Right forelimb (tissue), 1 donor: ENCODE measurements around the gene SKIC8.

ENCODE experiments used
- DNase-seq: peaks from one replicate; pipeline ENCODE4 v3.0.0-alpha.2; 2018

The SKIC8 gene

GRCh38 chr15:78321041-78321570 is 21.7 kb upstream of the SKIC8 start:
- no peak for DNase-seq

- DNase-seq, result no peak
Measured at GRCh38 chr15:78320183-78320582, 20.8 kb upstream of the SKIC8 start.

GRCh38 chr15:78319588-78319987 is 20.2 kb upstream of the SKIC8 start:
- no peak for DNase-seq

DNA sequence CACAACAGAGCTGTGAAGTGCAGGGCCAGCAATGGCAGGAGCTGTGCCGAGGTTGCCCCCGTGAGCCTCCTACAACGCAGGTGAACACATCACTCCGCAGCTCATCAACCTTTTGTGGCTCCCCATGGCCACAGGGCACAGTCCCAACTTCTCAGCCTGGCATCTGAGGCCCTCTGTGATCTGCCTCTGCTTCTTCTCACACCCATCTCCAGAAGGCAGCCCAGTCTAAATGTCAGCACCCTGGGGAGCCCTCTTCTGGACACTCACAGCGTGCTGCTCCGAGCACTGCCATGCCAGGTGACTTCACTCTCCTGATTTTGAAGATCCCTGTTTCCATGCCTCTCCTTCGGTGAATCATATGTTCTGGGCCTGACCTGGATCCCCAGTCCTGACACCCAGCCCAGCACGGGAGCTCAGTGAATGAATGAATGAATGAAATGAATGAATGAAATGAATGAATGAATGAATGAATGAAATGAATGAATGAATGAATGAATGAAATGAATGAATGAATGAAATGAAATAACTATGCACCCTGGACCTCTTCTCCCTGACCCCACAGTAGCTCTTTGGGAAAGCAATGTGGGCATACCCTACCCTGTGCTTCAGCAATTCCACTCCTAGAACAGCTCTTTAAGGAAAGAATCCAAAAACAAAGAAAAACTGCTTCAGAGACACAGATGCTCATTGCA is 17.9 kb upstream of the SKIC8 start:
- DNase-seq, result no peak

DNA sequence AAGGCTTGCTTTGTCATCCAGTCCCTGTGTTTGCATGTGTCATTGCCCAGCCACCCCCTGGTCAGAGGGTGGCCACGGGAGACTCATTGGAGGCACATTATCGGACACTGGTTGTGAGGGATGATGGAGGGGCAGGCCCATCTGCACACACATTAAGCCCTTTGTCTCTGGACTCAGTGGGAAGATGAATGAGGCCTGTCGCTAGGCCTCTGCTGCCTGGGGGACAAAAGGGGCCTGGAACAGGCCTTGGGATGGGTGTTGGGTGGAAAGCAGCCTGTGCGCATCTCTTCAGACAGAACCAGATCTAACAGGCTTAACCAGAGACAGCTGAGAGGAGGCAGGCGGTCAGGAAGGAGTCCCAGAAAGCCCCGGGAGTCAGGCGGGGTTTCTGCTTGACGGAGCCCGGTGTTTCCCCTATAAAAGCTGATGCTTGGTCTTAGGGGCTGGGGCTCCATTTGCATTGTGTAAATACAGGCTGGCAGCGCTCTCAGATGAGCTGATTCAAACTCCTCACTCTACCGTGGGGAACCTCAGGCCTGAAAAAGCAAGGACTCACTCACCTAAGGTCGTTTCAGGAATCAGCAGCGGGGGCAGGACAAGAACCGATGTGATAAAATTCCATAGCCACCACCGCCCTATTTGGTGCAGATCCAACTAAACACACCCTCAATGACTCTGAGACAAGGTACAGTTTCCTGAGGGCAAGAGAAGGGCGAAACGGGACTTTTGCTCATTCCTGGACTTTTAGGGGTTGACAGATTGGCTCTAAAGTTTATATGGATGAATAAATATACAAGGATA is 17.1 kb upstream of the SKIC8 start:
- DNase-seq, result no peak

DNA sequence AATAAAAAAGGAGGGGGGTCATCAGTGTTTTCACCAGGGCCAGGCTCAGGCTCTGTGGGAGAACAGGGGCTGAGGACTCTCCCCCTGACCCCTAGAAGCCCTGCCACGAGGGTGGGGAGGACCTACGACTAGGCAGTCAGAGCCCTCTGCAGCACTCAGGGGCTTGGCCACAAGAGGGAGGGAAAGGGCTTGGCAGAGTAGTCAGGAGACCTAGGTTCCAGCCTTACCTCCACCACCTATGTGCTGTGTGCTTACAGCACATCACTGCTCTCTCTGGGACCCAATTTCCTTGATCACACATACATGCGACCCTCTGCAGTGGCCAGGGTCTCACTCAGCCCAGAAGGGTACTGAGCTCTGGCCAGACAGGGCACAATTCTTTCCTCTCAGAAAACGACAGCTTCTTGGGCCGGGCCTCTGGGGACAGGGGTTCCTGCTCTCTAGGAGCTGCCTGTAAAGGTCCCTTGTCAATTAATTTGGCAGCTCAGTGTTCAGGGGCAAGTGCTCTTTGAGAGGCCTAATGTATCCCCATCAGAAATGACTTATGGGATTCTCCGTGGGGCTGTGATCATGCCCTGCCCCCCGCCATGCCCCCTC is 16.4 kb upstream of the SKIC8 start:
- DNase-seq, result no peak

- no peak for DNase-seq
Measured at GRCh38 chr15:78314181-78314581, 14.8 kb upstream of the SKIC8 start.

- DNase-seq, result no peak
Measured at GRCh38 chr15:78313383-78313782, 14.0 kb upstream of the SKIC8 start.

DNA sequence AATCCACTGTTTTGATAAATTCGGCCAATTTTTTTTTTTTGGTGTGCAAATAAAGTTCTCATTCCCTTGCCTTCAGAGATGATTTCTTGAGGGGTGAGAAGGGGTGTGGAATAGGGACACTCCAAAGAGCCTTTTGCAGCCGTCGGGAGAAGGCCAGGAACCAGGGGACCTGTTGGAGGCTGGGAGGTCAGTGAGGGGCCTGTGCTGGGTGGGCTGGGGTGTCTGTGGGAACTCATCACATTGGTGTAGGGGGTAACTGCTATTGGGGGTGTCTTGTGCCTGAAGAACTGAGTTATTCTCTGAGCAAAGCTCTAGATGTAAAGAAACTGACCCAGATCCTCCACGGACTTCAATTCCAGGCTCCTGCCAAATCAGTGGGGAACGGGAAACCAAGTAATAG is 13.5 kb upstream of the SKIC8 start:
- DNase-seq, result no peak

GRCh38 chr15:78312536-78312935 is 13.1 kb upstream of the SKIC8 start:
- no peak for DNase-seq

DNA sequence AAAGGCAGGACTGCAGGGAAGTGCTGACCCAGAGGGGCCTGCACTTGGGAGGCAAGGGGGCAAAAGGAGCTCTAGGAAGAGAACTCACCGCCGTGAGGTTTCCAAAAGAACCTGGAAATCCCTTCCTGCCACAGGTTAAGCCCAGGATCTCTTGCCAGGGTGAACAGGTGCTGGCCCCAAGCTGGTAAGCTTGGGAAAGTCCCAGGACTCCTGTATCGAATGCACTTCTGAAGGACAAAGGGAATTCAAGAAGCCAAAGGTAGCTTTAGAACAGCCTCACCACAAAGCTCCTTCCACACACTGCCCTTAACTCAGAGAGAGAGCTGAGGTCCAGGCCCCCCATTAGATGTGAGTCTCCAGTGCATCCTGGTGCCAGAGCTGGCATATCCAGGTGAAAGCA is 11.9 kb upstream of the SKIC8 start:
- no peak for DNase-seq

GRCh38 chr15:78308422-78309032 is 9.1 kb upstream of the SKIC8 start:
- peak; percentile 85 for DNase-seq

GRCh38 chr15:78307976-78308375 is 8.6 kb upstream of the SKIC8 start:
- no peak for DNase-seq

DNA sequence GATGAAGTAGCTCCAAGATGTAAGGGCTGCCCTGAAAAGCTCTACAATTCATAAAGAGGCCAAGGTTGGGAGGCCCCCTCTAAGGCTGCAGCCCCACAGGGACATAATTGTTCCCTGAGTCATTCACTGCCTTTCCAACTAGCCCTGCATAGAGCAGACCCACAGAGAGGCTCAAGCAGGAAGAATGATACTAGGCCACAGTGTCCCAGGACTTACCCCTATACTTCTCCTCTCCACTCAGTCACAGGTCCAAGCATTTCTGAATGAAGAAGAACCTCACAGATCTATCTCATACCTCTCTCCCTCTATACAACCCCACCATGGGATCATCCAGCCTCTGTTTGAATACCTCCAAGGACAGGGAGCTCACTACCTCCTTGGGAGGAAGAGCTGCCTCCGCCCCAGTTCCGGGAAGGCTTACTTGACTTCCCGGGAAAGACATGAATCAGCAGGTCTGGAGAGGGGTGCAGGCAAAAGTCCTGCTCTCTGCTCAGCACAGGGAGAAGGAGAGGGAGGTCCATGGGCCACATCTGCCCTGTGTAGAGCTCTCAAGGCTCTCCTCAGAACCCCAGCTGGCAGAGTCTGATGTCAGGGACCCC is 6.9 kb upstream of the SKIC8 start:
- DNase-seq, result no peak

DNA sequence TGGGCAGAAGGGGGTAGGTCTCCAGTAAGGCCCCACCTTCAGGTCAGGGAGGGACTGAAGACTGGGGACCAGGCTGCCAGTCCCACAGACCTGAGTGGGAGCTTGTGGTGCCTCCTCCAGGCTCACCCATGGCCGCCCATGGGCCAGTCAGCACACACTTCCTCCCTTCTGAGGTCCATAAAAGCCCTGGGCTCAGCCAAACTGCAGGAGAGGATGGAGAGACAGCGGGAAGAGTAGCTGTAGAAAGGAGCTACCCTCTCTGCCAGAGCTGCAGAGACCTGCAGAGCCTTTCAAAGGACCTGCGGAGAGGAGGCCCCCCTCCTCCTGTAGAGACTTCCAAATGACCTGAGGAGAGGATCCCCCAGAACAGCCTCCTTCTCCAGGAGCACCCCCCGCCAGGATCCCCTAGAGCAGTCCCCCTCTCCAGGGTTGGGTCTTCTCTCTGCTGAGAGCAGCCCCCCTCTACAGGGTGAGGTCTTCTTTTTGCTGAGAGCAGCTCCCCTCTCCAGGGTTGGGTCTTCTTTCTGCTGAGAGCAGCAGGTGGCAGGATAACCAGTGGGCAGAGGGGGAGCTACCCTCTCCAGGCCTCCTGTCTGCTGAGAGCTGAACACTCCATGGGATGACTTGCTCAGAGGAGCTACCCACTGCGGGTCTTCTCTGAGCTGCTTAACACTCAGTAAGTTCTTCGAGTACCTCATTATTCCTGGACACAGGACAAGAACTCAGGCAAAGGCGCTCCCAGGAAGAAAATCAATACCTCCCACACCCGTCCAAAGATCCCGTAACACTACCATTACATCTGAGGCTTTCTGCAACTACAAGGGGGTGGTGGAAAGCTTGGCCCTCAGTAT is 5.0 kb upstream of the SKIC8 start:
- DNase-seq, result no peak

DNA sequence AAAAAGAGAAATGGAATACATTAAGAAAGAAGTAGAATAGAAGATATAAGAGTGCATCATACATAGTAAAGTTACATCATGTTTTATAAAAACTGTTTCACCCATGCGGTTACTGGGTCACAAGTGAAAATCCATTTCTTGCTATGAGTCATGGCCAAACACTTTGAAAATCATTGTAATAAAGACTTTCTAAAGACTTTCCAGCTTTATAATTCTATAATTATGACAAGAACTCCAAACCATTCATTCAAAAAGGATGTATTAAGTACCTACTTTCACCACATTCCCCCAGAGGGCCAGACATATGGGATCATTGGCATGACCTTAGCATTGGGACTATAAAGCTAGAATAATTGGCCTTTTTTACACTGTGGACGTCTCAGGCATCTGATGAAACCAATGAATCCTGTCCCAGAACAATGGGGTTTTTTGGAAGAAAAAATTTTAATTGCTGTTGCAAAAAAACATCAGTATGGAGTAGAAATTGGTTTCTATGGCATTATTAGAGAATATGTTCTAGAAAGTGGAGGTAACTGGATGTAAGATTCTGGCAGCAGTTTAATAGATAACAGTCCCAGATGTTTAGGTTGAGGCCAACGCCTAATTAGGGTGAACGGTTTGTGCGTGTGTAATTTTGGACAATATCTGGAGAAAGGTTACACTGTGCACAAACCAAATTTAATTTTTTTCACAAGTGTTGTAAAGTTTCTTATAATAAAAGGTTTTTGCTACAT is 3.3 kb upstream of the SKIC8 start:
- DNase-seq, result no peak

GRCh38 chr15:78301828-78302227 is 2.4 kb upstream of the SKIC8 start:
- no peak for DNase-seq

- DNase-seq, result no peak
Measured at GRCh38 chr15:78301326-78301725, 1.9 kb upstream of the SKIC8 start.

DNA sequence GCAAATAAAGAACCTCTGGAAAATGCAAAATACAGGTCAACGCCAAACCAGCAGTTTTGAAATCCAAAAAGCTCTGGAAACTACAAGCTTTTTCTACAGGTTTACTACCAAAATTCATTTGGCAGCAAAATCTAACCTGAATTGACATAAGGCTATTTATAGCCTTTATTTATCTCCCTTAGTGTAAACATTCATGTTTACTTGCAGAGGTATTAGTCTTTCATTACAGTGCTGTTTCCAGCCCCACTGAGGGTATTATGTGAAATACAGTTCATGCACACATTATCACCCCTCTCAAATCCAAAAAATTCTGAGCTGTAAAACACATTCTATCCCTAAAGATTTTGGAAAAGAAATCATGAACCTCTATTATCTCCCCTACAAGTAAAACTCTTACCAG is 7.2 kb downstream of the SKIC8 start:
- no peak for DNase-seq

- no peak for DNase-seq
Measured at GRCh38 chr15:78291698-78292097, 7.7 kb downstream of the SKIC8 start.

DNA sequence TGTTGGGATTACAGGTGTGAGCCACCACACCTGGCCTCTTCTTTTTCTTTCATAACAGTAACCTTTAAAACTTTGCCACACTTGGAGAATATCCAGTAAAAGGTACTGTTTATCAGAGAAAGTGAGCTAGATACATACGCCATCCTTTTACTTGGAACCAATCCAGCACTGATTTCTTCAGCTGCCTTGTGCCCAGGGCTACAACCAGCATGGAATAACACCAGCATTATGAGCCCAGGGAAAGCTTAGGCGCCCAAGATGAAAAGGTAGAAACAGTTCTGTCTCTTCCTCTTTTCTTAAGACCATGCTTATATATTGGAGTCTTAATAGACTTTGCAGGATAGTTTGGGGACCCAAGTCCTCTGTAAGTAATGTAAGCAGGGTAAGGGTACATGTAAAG is 8.4 kb downstream of the SKIC8 start:
- no peak for DNase-seq
